MM.1S (cell line): ENCODE measurements around the gene RALGPS2.
"Not testable (repeated sequence)": the region's sequence is repeated elsewhere in the genome, so short reads cannot be mapped to it uniquely, and the experiment has no call there.

Experiments used
- DNase-seq: peaks from one replicate; pipeline ENCODE4 v3.0.0-alpha.2; 2015
- H2AFZ ChIP-seq: fragments of 300-600 bp; sonication (generic); 2 replicates; pipeline ENCODE4 v1.6.0; 2016; ENCODE audit warnings: antibody characterized with exemption, low read length
- H3F3A ChIP-seq: fragments of 300-600 bp; sonication (generic); 2 replicates; pipeline ENCODE4 v1.6.1; 2016; ENCODE audit warnings: mild to moderate bottlenecking, antibody characterized with exemption, low read length, moderate library complexity, mixed read lengths; ENCODE audit not compliant: insufficient read depth
- H3K27ac ChIP-seq: fragments of 300-600 bp; sonication (generic); 2 replicates; pipeline ENCODE4 v1.5.1; 2016; ENCODE audit warnings: mild to moderate bottlenecking, low read length
- H3K27me3 ChIP-seq: fragments of 300-600 bp; sonication (generic); replicated peaks from 2 replicates; pipeline ENCODE4 v1.6.0; 2016; ENCODE audit warnings: low read length; ENCODE audit not compliant: insufficient read depth
- H3K36me3 ChIP-seq: fragments of 300-600 bp; sonication (generic); replicated peaks from 2 replicates; pipeline ENCODE4 v1.6.1; 2016; ENCODE audit warnings: mild to moderate bottlenecking, low read length, mixed read lengths; ENCODE audit not compliant: insufficient read depth
- H3K4me1 ChIP-seq: fragments of 300-600 bp; sonication (generic); 2 replicates; pipeline ENCODE4 v1.6.1; 2016; ENCODE audit warnings: low read length, mixed read lengths
- H3K4me2 ChIP-seq: fragments of 300-600 bp; sonication (generic); 2 replicates; pipeline ENCODE4 v1.6.0; 2016; ENCODE audit warnings: low read depth, low read length
- H3K4me3 ChIP-seq: fragments of 300-600 bp; sonication (generic); 2 replicates; pipeline ENCODE4 v1.5.1; 2016; ENCODE audit warnings: low read length, mixed read lengths
- H3K79me2 ChIP-seq: fragments of 300-600 bp; sonication (generic); 2 replicates; pipeline ENCODE4 v1.6.1; 2016; ENCODE audit warnings: mixed run types, low read length, mixed read lengths
- H3K9ac ChIP-seq: fragments of 300-600 bp; sonication (generic); 2 replicates; pipeline ENCODE4 v1.6.1; 2016; ENCODE audit warnings: low read length, mixed read lengths
- H3K9me2 ChIP-seq: fragments of 300-600 bp; sonication (generic); replicated peaks from 2 replicates; pipeline ENCODE4 v1.6.1; 2016; ENCODE audit warnings: mild to moderate bottlenecking, low read length, mixed read lengths; ENCODE audit not compliant: insufficient read depth
- H3K9me3 ChIP-seq: fragments of 300-600 bp; sonication (generic); replicated peaks from 2 replicates; pipeline ENCODE4 v1.6.1; 2016; ENCODE audit warnings: mild to moderate bottlenecking, low read length, mixed read lengths; ENCODE audit not compliant: insufficient read depth
- H4K20me1 ChIP-seq: fragments of 300-600 bp; sonication (generic); 2 replicates; pipeline ENCODE4 v1.6.1; 2016; ENCODE audit warnings: mild to moderate bottlenecking, low read length, moderate library complexity, mixed read lengths; ENCODE audit not compliant: insufficient read depth
- CTCF ChIP-seq: fragments of 300-600 bp; sonication (generic); IDR thresholded peaks from 2 replicates; pipeline ENCODE4 v1.5.1; 2016; ENCODE audit warnings: antibody characterized with exemption, low read length, mixed read lengths
- EZH2 ChIP-seq: fragments of 300-600 bp; sonication (generic); optimal IDR thresholded peaks from 2 replicates; pipeline ENCODE3; 2017; ENCODE audit warnings: low read depth, mild to moderate bottlenecking, antibody characterized with exemption, low read length, mixed read lengths
- EZH2phosphoT487 ChIP-seq: fragments of 300-600 bp; sonication (generic); IDR thresholded peaks from 2 replicates; pipeline ENCODE4 v1.6.1; 2018; ENCODE audit warnings: antibody characterized with exemption, low read length

Gene RALGPS2

GRCh38 chr1:178847396-178847849 is 122.4 kb downstream of the RALGPS2 start:
- TF ChIP-seq EZH2phosphoT487: no peak
- H2AFZ ChIP-seq: no peak overlapping the region
- no peaks in the 10 kb centered on the region for H3F3A ChIP-seq
- no peak overlapping the region for H3K4me2 ChIP-seq
- no peaks in the 10 kb centered on the region for H3K4me1 ChIP-seq
- H3K27me3 ChIP-seq: no peaks in the 10 kb centered on the region
- H3K9ac ChIP-seq: no peak overlapping the region
- H3K4me3 ChIP-seq: no peak overlapping the region
- no peak overlapping the region for H3K27ac ChIP-seq
- H3K36me3 ChIP-seq: no peaks in the 10 kb centered on the region
- no peaks in the 10 kb centered on the region for H3K9me3 ChIP-seq
- H4K20me1 ChIP-seq: no peaks in the 10 kb centered on the region
- H3K79me2 ChIP-seq: no peaks in the 10 kb centered on the region
- no peak for DNase-seq
- no peaks in the 10 kb centered on the region for H3K9me2 ChIP-seq

- H3K9me2 ChIP-seq, H3K27ac ChIP-seq, H3K4me2 ChIP-seq, H3K9me3 ChIP-seq, H3K27me3 ChIP-seq, H3K79me2 ChIP-seq, H3K4me3 ChIP-seq, H4K20me1 ChIP-seq, DNase-seq, H3K36me3 ChIP-seq, H2AFZ ChIP-seq, H3K4me1 ChIP-seq, H3K9ac ChIP-seq, H3F3A ChIP-seq: not testable (repeated sequence)
Measured at GRCh38 chr1:178847919-178848318, 122.9 kb downstream of the RALGPS2 start.

DNA sequence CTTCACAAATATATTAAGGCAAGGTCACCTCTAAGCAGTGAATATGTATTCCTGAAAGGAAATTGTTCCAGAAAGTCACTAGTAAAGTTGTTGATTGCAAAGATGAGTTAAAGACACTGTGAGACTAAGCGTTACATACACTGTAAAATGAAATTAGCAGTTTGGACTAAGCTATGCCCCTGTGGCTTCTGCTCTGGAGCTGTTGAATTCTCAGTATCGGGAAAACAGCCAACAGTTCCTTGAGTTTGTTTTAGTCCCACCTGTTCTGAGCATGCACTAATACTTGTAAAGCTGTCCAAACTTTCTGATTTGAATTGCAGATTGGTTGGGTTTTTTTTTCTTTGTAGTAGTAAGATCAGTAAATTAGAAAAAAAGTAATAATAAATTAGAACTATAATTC is 124.9 kb downstream of the RALGPS2 start:
- no peaks in the 10 kb centered on the region for H3K9me3 ChIP-seq
- no peaks in the 10 kb centered on the region for H3K79me2 ChIP-seq
- TF ChIP-seq EZH2phosphoT487: no peak
- no peak for TF ChIP-seq EZH2
- no peak for TF ChIP-seq CTCF
- H3K36me3 ChIP-seq: no peaks in the 10 kb centered on the region
- no peak for DNase-seq
- no peaks in the 10 kb centered on the region for H4K20me1 ChIP-seq
- H3K27ac ChIP-seq: no peak overlapping the region
- no peak overlapping the region for H3K4me3 ChIP-seq
- no peak overlapping the region for H2AFZ ChIP-seq
- H3K9ac ChIP-seq: no peak overlapping the region
- no peaks in the 10 kb centered on the region for H3K4me1 ChIP-seq
- no peak overlapping the region for H3K4me2 ChIP-seq
- H3F3A ChIP-seq: no peaks in the 10 kb centered on the region
- H3K27me3 ChIP-seq: no peaks in the 10 kb centered on the region
- no peaks in the 10 kb centered on the region for H3K9me2 ChIP-seq

GRCh38 chr1:178857126-178857525 is 132.1 kb downstream of the RALGPS2 start:
- no peaks in the 10 kb centered on the region for H3K36me3 ChIP-seq
- no peaks in the 10 kb centered on the region for H3K9me2 ChIP-seq
- no peak overlapping the region for H3K4me2 ChIP-seq
- TF ChIP-seq CTCF: no peak
- TF ChIP-seq EZH2: no peak
- TF ChIP-seq EZH2phosphoT487: no peak
- H3F3A ChIP-seq: no peaks in the 10 kb centered on the region
- no peak overlapping the region for H3K27ac ChIP-seq
- DNase-seq: no peak
- no peak overlapping the region for H2AFZ ChIP-seq
- H3K27me3 ChIP-seq: no peaks in the 10 kb centered on the region
- no peaks in the 10 kb centered on the region for H3K9me3 ChIP-seq
- no peak overlapping the region for H3K4me3 ChIP-seq
- no peak overlapping the region for H3K9ac ChIP-seq
- no peaks in the 10 kb centered on the region for H4K20me1 ChIP-seq
- no peaks in the 10 kb centered on the region for H3K79me2 ChIP-seq
- no peaks in the 10 kb centered on the region for H3K4me1 ChIP-seq
